Measurements from ENCODE around the gene UBE3C.
A peak's percentile ranks its signal among the peaks of the same experiment; 100 is the strongest.

UBE3C gene

GRCh38 chr7:157138424-157139110 lies at the start of gene UBE3C:
Gene UBE3C (plus strand): TSS chr7:157138926. CDS start chr7:157139273, 347 bp downstream.
- TF ChIP-seq CTCF (IDR thresholded peaks at IDR 0.05) = peak in 1 of 2 experiments; percentile 8
- peak within 1 kb of the TSS; percentile 83 to 88 for H3K27ac ChIP-seq
- intact Hi-C loops (cut with DNase I; ENCODE audit: low total_unique reads) = loop anchor here (10.0 kb wide), 1 partner anchor 244 kb away; the partner anchor contains the start of gene LMBR1
- no peaks in the 10 kb centered on the region for H3K27me3 ChIP-seq
- peaks cover 0 to 33% (median 20%) of the 10 kb centered on the region in 4 donors for H3K4me1 ChIP-seq
- no peaks in the 10 kb centered on the region for H3K9me3 ChIP-seq
- peak within 1 kb of the TSS; percentile 79 to 80 for H3K4me3 ChIP-seq
- DNase-seq = peak; percentile 80 to 93
- H3K36me3 ChIP-seq = peaks cover 0 to 4% (median 4%) of the 10 kb centered on the region in 3 donors

GRCh38 chr7:157089100-157089610 lies 49.6 kb upstream of the UBE3C start:
- H3K4me3 ChIP-seq = no peak overlapping the region
- no peaks in the 10 kb centered on the region for H3K36me3 ChIP-seq
- H3K4me1 ChIP-seq = no peaks in the 10 kb centered on the region
- no peak for TF ChIP-seq CTCF (IDR thresholded peaks at IDR 0.05)
- intact Hi-C loops (cut with DNase I; ENCODE audit: low total_unique reads) = no loop called here
- H3K27ac ChIP-seq = no peak overlapping the region
- H3K27me3 ChIP-seq = peaks cover 0 to 14% of the 10 kb centered on the region in 2 donors
- H3K9me3 ChIP-seq = peaks cover 0 to 16% (median 14%) of the 10 kb centered on the region in 3 donors
- peak in 1 of 2 donors; percentile 53 for DNase-seq

GRCh38 chr7:157090485-157091165 lies 48.1 kb upstream of the UBE3C start:
- H3K27ac ChIP-seq = no peak overlapping the region
- peaks cover 0 to 14% of the 10 kb centered on the region in 2 donors for H3K27me3 ChIP-seq
- H3K36me3 ChIP-seq = no peaks in the 10 kb centered on the region
- DNase-seq = peak in 1 of 2 donors; percentile 38
- H3K4me1 ChIP-seq = no peaks in the 10 kb centered on the region
- H3K9me3 ChIP-seq = peaks cover 0 to 7% (median 5%) of the 10 kb centered on the region in 3 donors
- H3K4me3 ChIP-seq = no peak overlapping the region
- TF ChIP-seq CTCF (IDR thresholded peaks at IDR 0.05) = no peak
- intact Hi-C loops (cut with DNase I; ENCODE audit: low total_unique reads) = no loop called here

- Histone ChIP-seq H3K4me1 (no peaks in the 10 kb centered on the region), H3K36me3 (no peaks in the 10 kb centered on the region), H3K9me3 (peaks cover 0 to 7% (median 5%) of the 10 kb centered on the region in 3 donors), H3K27ac (no peak overlapping the region), H3K4me3 (no peak overlapping the region), H3K27me3 (peaks cover 0 to 15% of the 10 kb centered on the region in 2 donors)
- no peak for DNase-seq
- intact Hi-C loops (cut with DNase I; ENCODE audit: low total_unique reads) = no loop called here
- no peak for TF ChIP-seq CTCF (IDR thresholded peaks at IDR 0.05)
These were observed 42.3 kb upstream of the UBE3C start for GRCh38 chr7:157096286-157097055.

GRCh38 chr7:157097056-157097329 lies 41.7 kb upstream of the UBE3C start:
- no peak for DNase-seq
- Histone ChIP-seq H3K27ac (no peak overlapping the region), H3K27me3 (peaks cover 0 to 15% of the 10 kb centered on the region in 2 donors), H3K4me1 (no peaks in the 10 kb centered on the region), H3K9me3 (peaks cover 0 to 7% (median 5%) of the 10 kb centered on the region in 3 donors), H3K4me3 (no peak overlapping the region), H3K36me3 (no peaks in the 10 kb centered on the region)
- intact Hi-C loops (cut with DNase I; ENCODE audit: low total_unique reads) = no loop called here
- no peak for TF ChIP-seq CTCF (IDR thresholded peaks at IDR 0.05)
